HEK293T (cell line): ENCODE data around the gene LRRC4C.

Experiments
- CTCF ChIA-PET: fragments of 350-600 bp; formaldehyde crosslinking; extraction: SDS; loops from one replicate; lab custom pipeline; 2021; ENCODE audit warnings: antibody characterized with exemption, inconsistent platforms; lab: Yijun Ruan, JAX
- POLR2A ChIA-PET: fragments of 350-600 bp; formaldehyde crosslinking; extraction: SDS; loops from one replicate; lab custom pipeline; 2020; ENCODE audit warnings: antibody characterized with exemption, inconsistent platforms; lab: Yijun Ruan, JAX
- DNase-seq: peaks from one replicate; pipeline ENCODE4 v3.0.0; 2012; ENCODE audit warnings: mixed read lengths; ENCODE audit errors: extremely low spot score
- ARNT ChIP-seq: fragments of 450-650 bp; IDR thresholded peaks from 2 replicates; pipeline ENCODE4 v1.6.1; 2017; ENCODE audit warnings: mild to moderate bottlenecking
- BHLHE40 ChIP-seq: fragments of 450-650 bp; IDR thresholded peaks from 2 replicates; pipeline ENCODE4 v1.6.1; 2016; ENCODE audit warnings: mild to moderate bottlenecking, moderate library complexity, borderline replicate concordance
- CTBP1 ChIP-seq: fragments of 450-650 bp; IDR thresholded peaks from 2 replicates; pipeline ENCODE4 v1.6.1; 2016; ENCODE audit warnings: borderline replicate concordance
- ELF4 ChIP-seq: fragments of 450-650 bp; IDR thresholded peaks from 2 replicates; pipeline ENCODE4 v1.6.1; 2017; ENCODE audit warnings: antibody characterized with exemption
- FOXA1 ChIP-seq: fragments of 450-650 bp; IDR thresholded peaks from 2 replicates; pipeline ENCODE4 v1.6.1; 2016; ENCODE audit warnings: mild to moderate bottlenecking
- FOXK2 ChIP-seq: fragments of 450-650 bp; IDR thresholded peaks from 2 replicates; pipeline ENCODE4 v1.6.1; 2016; ENCODE audit warnings: mild to moderate bottlenecking
- FOXM1 ChIP-seq: fragments of 450-650 bp; IDR thresholded peaks from 2 replicates; pipeline ENCODE4 v1.6.1; 2017; ENCODE audit warnings: mild to moderate bottlenecking, borderline replicate concordance
- HDGF ChIP-seq: fragments of 450-650 bp; IDR thresholded peaks from 2 replicates; pipeline ENCODE4 v1.6.1; 2017; ENCODE audit warnings: antibody characterized with exemption, borderline replicate concordance
- L3MBTL2 ChIP-seq: fragments of 450-650 bp; conservative IDR thresholded peaks from 2 replicates; pipeline ENCODE4 v1.6.1; 2016; ENCODE audit warnings: mild to moderate bottlenecking
- LEF1 ChIP-seq: fragments of 450-650 bp; IDR thresholded peaks from 2 replicates; pipeline ENCODE4 v1.6.1; 2017; ENCODE audit warnings: mild to moderate bottlenecking, borderline replicate concordance
- NFRKB ChIP-seq: fragments of 450-650 bp; IDR thresholded peaks from 2 replicates; pipeline ENCODE4 v1.6.1; 2016; ENCODE audit warnings: mild to moderate bottlenecking, moderate library complexity
- PKNOX1 ChIP-seq: fragments of 450-650 bp; IDR thresholded peaks from 2 replicates; pipeline ENCODE4 v1.6.1; 2016
- SP1 ChIP-seq: fragments of 450-650 bp; IDR thresholded peaks from 2 replicates; pipeline ENCODE4 v1.6.1; 2017
- SUZ12 ChIP-seq: fragments of 450-650 bp; IDR thresholded peaks from 2 replicates; pipeline ENCODE4 v1.6.1; 2016; ENCODE audit warnings: mild to moderate bottlenecking
- TARDBP ChIP-seq: fragments of 450-650 bp; IDR thresholded peaks from 2 replicates; pipeline ENCODE4 v1.6.1; 2016
- ZNF384 ChIP-seq: fragments of 450-650 bp; IDR thresholded peaks from 2 replicates; pipeline ENCODE4 v1.6.1; 2016

LRRC4C gene

GRCh38 chr11:40268551-40268950 is 1190.9 kb downstream of the LRRC4C start:
- ChIA-PET CTCF (no interaction called here), POLR2A (no interaction called here)
- no peak for TF ChIP-seq PKNOX1
- TF ChIP-seq LEF1: no peak
- TF ChIP-seq SUZ12: no peak
- no peak for TF ChIP-seq ZNF384
- DNase-seq: no peak

- ChIA-PET CTCF (no interaction called here), POLR2A (no interaction called here)
- no peak for TF ChIP-seq ELF4
- TF ChIP-seq FOXA1: no peak
- TF ChIP-seq BHLHE40: no peak
- no peak for TF ChIP-seq ZNF384
- TF ChIP-seq FOXK2: no peak
- no peak for TF ChIP-seq LEF1
- TF ChIP-seq NFRKB: no peak
- TF ChIP-seq ARNT: no peak
- TF ChIP-seq SP1: no peak
- no peak for TF ChIP-seq FOXM1
- TF ChIP-seq L3MBTL2: no peak
- TF ChIP-seq HDGF: no peak
- TF ChIP-seq TARDBP: no peak
- no peak for TF ChIP-seq PKNOX1
- no peak for DNase-seq
These were observed 1204.0 kb downstream of the LRRC4C start for GRCh38 chr11:40255457-40255856.

- TF ChIP-seq ELF4: no peak
- TF ChIP-seq FOXA1: no peak
- no peak for TF ChIP-seq BHLHE40
- no peak for TF ChIP-seq ZNF384
- no peak for TF ChIP-seq L3MBTL2
- TF ChIP-seq PKNOX1: no peak
- no peak for TF ChIP-seq TARDBP
- TF ChIP-seq FOXK2: no peak
- TF ChIP-seq HDGF: no peak
- no peak for TF ChIP-seq SUZ12
- no peak for TF ChIP-seq CTBP1
- no peak for TF ChIP-seq NFRKB
- TF ChIP-seq FOXM1: no peak
- no peak for TF ChIP-seq SP1
- TF ChIP-seq ARNT: no peak
- no peak for TF ChIP-seq LEF1
- POLR2A ChIA-PET: no interaction called here
- DNase-seq: no peak
- CTCF ChIA-PET: no interaction called here
These were observed 1206.3 kb downstream of the LRRC4C start for GRCh38 chr11:40253166-40253565.

GRCh38 chr11:40252236-40252635 is 1207.2 kb downstream of the LRRC4C start:
- ChIA-PET POLR2A (no interaction called here), CTCF (no interaction called here)
- DNase-seq: no peak
- no peak for TF ChIP-seq SP1
- TF ChIP-seq TARDBP: no peak

GRCh38 chr11:40246983-40247382 is 1212.5 kb downstream of the LRRC4C start:
- CTCF ChIA-PET: no interaction called here
- POLR2A ChIA-PET: no interaction called here
- DNase-seq: no peak
- TF ChIP-seq L3MBTL2: no peak
- no peak for TF ChIP-seq FOXA1
- TF ChIP-seq SP1: no peak

- CTCF ChIA-PET: no interaction called here
- DNase-seq: no peak
- POLR2A ChIA-PET: no interaction called here
- TF ChIP-seq NFRKB (no peak), L3MBTL2 (no peak), PKNOX1 (no peak), HDGF (no peak), ARNT (no peak), SUZ12 (no peak), TARDBP (no peak), CTBP1 (no peak), BHLHE40 (no peak), ZNF384 (no peak), ELF4 (no peak), LEF1 (no peak), FOXK2 (no peak)
These were observed 1217.9 kb downstream of the LRRC4C start for GRCh38 chr11:40241524-40242051.

GRCh38 chr11:40240284-40240683 is 1219.2 kb downstream of the LRRC4C start:
- ChIA-PET POLR2A (no interaction called here), CTCF (no interaction called here)
- DNase-seq: no peak
- TF ChIP-seq BHLHE40 (no peak), SUZ12 (no peak), FOXM1 (no peak), TARDBP (no peak), LEF1 (no peak), HDGF (no peak), CTBP1 (no peak), ARNT (no peak), FOXK2 (no peak), ZNF384 (no peak), PKNOX1 (no peak), L3MBTL2 (no peak), ELF4 (no peak), FOXA1 (no peak), NFRKB (no peak), SP1 (no peak)
